GM21390 (cell line): Measurements from ENCODE around the gene AIFM2.
"Not testable (repeated sequence)": the region's sequence is repeated elsewhere in the genome, so short reads cannot be mapped to it uniquely, and the experiment has no call there.

Experiments
- ATAC-seq: cut with Tn5 transposase; IDR thresholded peaks from one replicate; pipeline ENCODE4 v1.9.1; 2021; ENCODE audit not compliant: unreplicated experiment

Gene AIFM2

GRCh38 chr10:70123817-70124216, 8.8 kb downstream of the AIFM2 start:
- ATAC-seq = no peak

GRCh38 chr10:70123166-70123565, 9.5 kb downstream of the AIFM2 start:
- ATAC-seq = not testable (repeated sequence)

- ATAC-seq = no peak
Observed at GRCh38 chr10:70122742-70123141, 9.9 kb downstream of the AIFM2 start.

GRCh38 chr10:70121281-70121949, 11.2 kb downstream of the AIFM2 start:
- ATAC-seq = no peak

GRCh38 chr10:70120417-70120816, 12.2 kb downstream of the AIFM2 start:
- no peak for ATAC-seq

GRCh38 chr10:70119623-70120022, 13.0 kb downstream of the AIFM2 start:
- ATAC-seq = no peak

GRCh38 chr10:70119197-70119596, 13.4 kb downstream of the AIFM2 start:
- no peak for ATAC-seq

- no peak for ATAC-seq
Observed at GRCh38 chr10:70118196-70118595, 14.4 kb downstream of the AIFM2 start.

- ATAC-seq = no peak
Observed at GRCh38 chr10:70117646-70118045, 15.0 kb downstream of the AIFM2 start.

GRCh38 chr10:70115948-70116682, 16.5 kb downstream of the AIFM2 start:
- no peak for ATAC-seq

- ATAC-seq = no peak
Observed at GRCh38 chr10:70114902-70115301, 17.7 kb downstream of the AIFM2 start.

- no peak for ATAC-seq
Observed at GRCh38 chr10:70112071-70112470, 20.6 kb downstream of the AIFM2 start.

GRCh38 chr10:70111496-70111895, 21.1 kb downstream of the AIFM2 start:
- no peak for ATAC-seq

- no peak for ATAC-seq
Observed at GRCh38 chr10:70109064-70109729, 23.4 kb downstream of the AIFM2 start.

GRCh38 chr10:70106958-70107791, 25.4 kb downstream of the AIFM2 start:
- no peak for ATAC-seq

- ATAC-seq = no peak
Observed at GRCh38 chr10:70101668-70102067, 31.0 kb downstream of the AIFM2 start.

- not testable (repeated sequence) for ATAC-seq
Observed at GRCh38 chr10:70101068-70101562, 31.5 kb downstream of the AIFM2 start.

GRCh38 chr10:70098271-70098670, 34.4 kb downstream of the AIFM2 start:
- no peak for ATAC-seq

- ATAC-seq = no peak
Observed at GRCh38 chr10:70097459-70097858, 35.2 kb downstream of the AIFM2 start.

- ATAC-seq = no peak
Observed at GRCh38 chr10:70096705-70097420, 35.8 kb downstream of the AIFM2 start.
